ENCODE data around the gene SLC4A1AP. TPM values are rescaled to one million over a fixed set of nuclear protein-coding genes. Genes with fewer than 3 reads are reported as not detected.
A peak's percentile ranks its signal among the peaks of the same experiment; 100 is the strongest.

Gene SLC4A1AP, protein sequence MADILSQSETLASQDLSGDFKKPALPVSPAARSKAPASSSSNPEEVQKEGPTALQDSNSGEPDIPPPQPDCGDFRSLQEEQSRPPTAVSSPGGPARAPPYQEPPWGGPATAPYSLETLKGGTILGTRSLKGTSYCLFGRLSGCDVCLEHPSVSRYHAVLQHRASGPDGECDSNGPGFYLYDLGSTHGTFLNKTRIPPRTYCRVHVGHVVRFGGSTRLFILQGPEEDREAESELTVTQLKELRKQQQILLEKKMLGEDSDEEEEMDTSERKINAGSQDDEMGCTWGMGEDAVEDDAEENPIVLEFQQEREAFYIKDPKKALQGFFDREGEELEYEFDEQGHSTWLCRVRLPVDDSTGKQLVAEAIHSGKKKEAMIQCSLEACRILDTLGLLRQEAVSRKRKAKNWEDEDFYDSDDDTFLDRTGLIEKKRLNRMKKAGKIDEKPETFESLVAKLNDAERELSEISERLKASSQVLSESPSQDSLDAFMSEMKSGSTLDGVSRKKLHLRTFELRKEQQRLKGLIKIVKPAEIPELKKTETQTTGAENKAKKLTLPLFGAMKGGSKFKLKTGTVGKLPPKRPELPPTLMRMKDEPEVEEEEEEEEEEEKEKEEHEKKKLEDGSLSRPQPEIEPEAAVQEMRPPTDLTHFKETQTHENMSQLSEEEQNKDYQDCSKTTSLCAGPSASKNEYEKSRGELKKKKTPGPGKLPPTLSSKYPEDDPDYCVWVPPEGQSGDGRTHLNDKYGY
- 19.7 TPM for polyA plus RNA-seq (2013, experiment 1 of 2)
- polyA plus RNA-seq (2013, experiment 2 of 2) = 19.8 TPM

DNA sequence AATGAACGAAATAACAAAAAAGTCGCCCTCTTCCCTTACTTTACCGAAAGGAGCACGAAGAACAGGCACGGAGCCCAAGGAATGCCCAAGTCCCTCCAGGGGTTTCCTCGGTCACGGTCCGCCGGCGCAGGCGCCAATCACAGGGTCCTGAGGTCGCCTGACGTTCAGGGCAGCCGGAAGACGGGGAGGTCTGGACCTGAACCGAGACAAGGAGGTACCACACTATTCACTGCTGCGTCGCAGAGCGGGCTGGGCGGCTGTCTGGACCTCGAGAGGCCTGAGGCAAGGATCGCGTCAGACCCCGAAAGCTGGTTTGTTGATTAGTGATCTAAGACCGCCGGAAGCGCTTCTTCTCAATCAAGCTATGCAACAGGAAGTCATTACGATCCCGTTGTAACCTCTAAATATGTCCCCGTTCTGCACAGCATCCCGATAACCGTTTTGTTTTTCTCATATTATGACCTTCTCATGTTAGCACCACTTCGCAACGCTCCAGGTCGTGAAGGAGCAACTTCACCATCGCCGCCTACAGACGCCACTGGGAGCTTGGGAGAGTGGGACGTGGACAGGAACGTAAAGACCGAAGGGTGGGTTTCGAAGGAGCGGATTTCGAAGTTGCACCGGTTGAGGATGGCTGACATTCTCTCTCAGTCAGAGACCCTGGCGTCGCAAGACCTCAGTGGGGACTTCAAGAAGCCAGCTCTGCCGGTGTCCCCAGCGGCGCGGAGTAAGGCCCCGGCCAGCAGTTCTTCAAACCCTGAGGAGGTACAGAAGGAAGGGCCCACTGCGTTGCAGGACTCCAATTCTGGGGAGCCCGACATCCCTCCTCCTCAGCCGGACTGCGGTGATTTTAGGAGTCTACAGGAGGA is at the start of gene SLC4A1AP, which contains the start of gene SUPT7L:
Gene SLC4A1AP, plus strand, starts transcription at position 605 of the 869 bp plus-strand sequence. Its CDS starts 26 bp downstream, at position 631.
Gene SUPT7L, minus strand, starts transcription at position 330 of the 869 bp plus-strand sequence. CDS start 1,422 bp downstream, outside the sequence.
- no peak within 1 kb of the TSS for H2BK12ac ChIP-seq (ENCODE audit: low read length)
- no peaks in the 10 kb centered on the region for H3K9me3 ChIP-seq (replicated peaks in 1 of 2; ENCODE audit: control insufficient read depth in 2 of 2, insufficient read depth in 1 of 2, low read depth in 1 of 2, low read length in 2 of 2)
- H3K27me3 ChIP-seq (ENCODE audit: control insufficient read depth in 3 of 3, insufficient read depth in 3 of 3, low read depth in 1 of 3, low read length in 3 of 3) = no peaks in the 10 kb centered on the region
- DNase-seq (ENCODE audit: low spot score) = peak; percentile 92
- peaks cover 4% of the 10 kb centered on the region for H3K79me1 ChIP-seq (ENCODE audit: low read depth, low read length)
- H3K23ac ChIP-seq (ENCODE audit: low read depth, low read length, poor library complexity) = peak within 1 kb of the TSS; percentile 17
- H2BK5ac ChIP-seq (ENCODE audit: low read length) = peak within 1 kb of the TSS; percentile 0
- H2BK120ac ChIP-seq (ENCODE audit: low read depth, low read length) = peak within 1 kb of the TSS; percentile 85
- peaks cover 5 to 12% of the 10 kb centered on the region in 2 donors for H3K4me1 ChIP-seq (ENCODE audit: control insufficient read depth in 2 of 2, insufficient read depth in 1 of 2, low read depth in 1 of 2, low read length in 2 of 2)
- peak within 1 kb of the TSS; percentile 71 for H3K27ac ChIP-seq (replicated peaks; ENCODE audit: low read length)
- H4K91ac ChIP-seq (ENCODE audit: low read depth, low read length, poor library complexity) = no peak within 1 kb of the TSS
- H3K14ac ChIP-seq (ENCODE audit: low read length) = peak within 1 kb of the TSS; percentile 57
- H2BK15ac ChIP-seq (ENCODE audit: low read length) = no peak within 1 kb of the TSS
- WGBS, 2 donors (ENCODE audit: extremely low coverage in 2 of 2, insufficient read length in 2 of 2, insufficient replicate concordance in 1 of 2) = no CpG with 5 or more reads among the region's 56 CpGs
- H3K9ac ChIP-seq (ENCODE audit: low read depth, low read length, poor library complexity) = peak within 1 kb of the TSS; percentile 87
- peak within 1 kb of the TSS; percentile 94 for H4K8ac ChIP-seq (ENCODE audit: low read depth, low read length)
- peak within 1 kb of the TSS; percentile 72 for H2AK5ac ChIP-seq (ENCODE audit: low read depth, low read length)
- H3K36me3 ChIP-seq (replicated peaks in 1 of 2; ENCODE audit: control insufficient read depth in 2 of 2, insufficient read depth in 2 of 2, low read length in 2 of 2) = peaks cover 9 to 64% of the 10 kb centered on the region in 2 donors
- peak within 1 kb of the TSS; percentile 99 for H3K4me2 ChIP-seq (ENCODE audit: insufficient read depth, low read length, poor library complexity, severe bottlenecking)
- peak within 1 kb of the TSS; percentile 89 for H3K18ac ChIP-seq (ENCODE audit: low read length)
- H3K4ac ChIP-seq (ENCODE audit: low read length) = no peak within 1 kb of the TSS
- peak within 1 kb of the TSS; percentile 82 to 88 for H3K4me3 ChIP-seq (ENCODE audit: low read length in 2 of 2)
- H2AFZ ChIP-seq (ENCODE audit: low read length) = peak within 1 kb of the TSS; percentile 82

DNA sequence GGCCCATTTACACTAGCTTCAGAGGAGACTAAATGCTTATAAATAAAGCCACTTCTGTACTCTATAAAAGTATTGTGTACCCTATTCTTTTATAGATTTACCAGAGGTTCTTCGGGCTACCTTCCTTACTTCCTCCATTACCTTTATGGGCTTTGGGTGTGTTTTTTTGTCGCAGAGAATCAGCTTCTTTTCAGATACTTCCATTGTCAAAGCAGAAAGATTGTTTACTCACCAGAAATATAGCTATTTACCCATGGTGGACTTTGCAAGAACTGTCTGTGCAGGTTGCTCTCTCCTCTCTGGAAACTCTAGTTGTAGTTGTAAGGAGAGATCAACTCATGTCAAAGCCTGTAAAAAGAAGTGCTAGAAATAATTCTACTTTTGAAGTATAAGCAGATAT is 49.7 kb upstream of the SLC4A1AP start:
- Histone ChIP-seq H3K18ac (ENCODE audit: low read length) (no peak overlapping the region), H3K36me3 (replicated peaks in 1 of 2; ENCODE audit: control insufficient read depth in 2 of 2, insufficient read depth in 2 of 2, low read length in 2 of 2) (peaks cover 17 to 94% of the 10 kb centered on the region in 2 donors), H3K27ac (replicated peaks; ENCODE audit: low read length) (no peak overlapping the region), H3K9ac (ENCODE audit: low read depth, low read length, poor library complexity) (no peak overlapping the region), H3K4me1 (ENCODE audit: control insufficient read depth in 2 of 2, insufficient read depth in 1 of 2, low read depth in 1 of 2, low read length in 2 of 2) (no peaks in the 10 kb centered on the region), H2BK12ac (ENCODE audit: low read length) (no peak overlapping the region), H3K4me2 (ENCODE audit: insufficient read depth, low read length, poor library complexity, severe bottlenecking) (no peak overlapping the region), H2BK5ac (ENCODE audit: low read length) (no peak overlapping the region), H3K23ac (ENCODE audit: low read depth, low read length, poor library complexity) (no peak overlapping the region), H3K4me3 (ENCODE audit: low read length in 2 of 2) (no peak overlapping the region), H3K4ac (ENCODE audit: low read length) (no peak overlapping the region), H3K27me3 (ENCODE audit: control insufficient read depth in 3 of 3, insufficient read depth in 3 of 3, low read depth in 1 of 3, low read length in 3 of 3) (no peaks in the 10 kb centered on the region), H2AK5ac (ENCODE audit: low read depth, low read length) (no peak overlapping the region), H4K91ac (ENCODE audit: low read depth, low read length, poor library complexity) (no peak overlapping the region), H4K8ac (ENCODE audit: low read depth, low read length) (no peak overlapping the region), H2BK120ac (ENCODE audit: low read depth, low read length) (no peak overlapping the region), H3K9me3 (replicated peaks in 1 of 2; ENCODE audit: control insufficient read depth in 2 of 2, insufficient read depth in 1 of 2, low read depth in 1 of 2, low read length in 2 of 2) (no peaks in the 10 kb centered on the region), H2BK15ac (ENCODE audit: low read length) (no peak overlapping the region), H3K79me1 (ENCODE audit: low read depth, low read length) (no peaks in the 10 kb centered on the region), H3K14ac (ENCODE audit: low read length) (no peak overlapping the region), H2AFZ (ENCODE audit: low read length) (no peak overlapping the region)
- DNase-seq (ENCODE audit: low spot score) = no peak
- WGBS, 2 donors (ENCODE audit: extremely low coverage in 2 of 2, insufficient read length in 2 of 2, insufficient replicate concordance in 1 of 2) = no CpG with 5 or more reads among the region's 2 CpGs

- Histone ChIP-seq H3K4me3 (ENCODE audit: low read length in 2 of 2) (no peak overlapping the region), H3K36me3 (replicated peaks in 1 of 2; ENCODE audit: control insufficient read depth in 2 of 2, insufficient read depth in 2 of 2, low read length in 2 of 2) (peaks cover 18 to 94% of the 10 kb centered on the region in 2 donors), H2BK15ac (ENCODE audit: low read length) (no peak overlapping the region), H4K8ac (ENCODE audit: low read depth, low read length) (no peak overlapping the region), H2AK5ac (ENCODE audit: low read depth, low read length) (no peak overlapping the region), H2AFZ (ENCODE audit: low read length) (no peak overlapping the region), H2BK12ac (ENCODE audit: low read length) (no peak overlapping the region), H3K4ac (ENCODE audit: low read length) (no peak overlapping the region), H4K91ac (ENCODE audit: low read depth, low read length, poor library complexity) (no peak overlapping the region), H3K27ac (replicated peaks; ENCODE audit: low read length) (no peak overlapping the region), H3K27me3 (ENCODE audit: control insufficient read depth in 3 of 3, insufficient read depth in 3 of 3, low read depth in 1 of 3, low read length in 3 of 3) (no peaks in the 10 kb centered on the region), H3K9ac (ENCODE audit: low read depth, low read length, poor library complexity) (no peak overlapping the region), H3K9me3 (replicated peaks in 1 of 2; ENCODE audit: control insufficient read depth in 2 of 2, insufficient read depth in 1 of 2, low read depth in 1 of 2, low read length in 2 of 2) (no peaks in the 10 kb centered on the region), H3K4me1 (ENCODE audit: control insufficient read depth in 2 of 2, insufficient read depth in 1 of 2, low read depth in 1 of 2, low read length in 2 of 2) (no peaks in the 10 kb centered on the region), H2BK5ac (ENCODE audit: low read length) (no peak overlapping the region), H3K23ac (ENCODE audit: low read depth, low read length, poor library complexity) (no peak overlapping the region), H3K14ac (ENCODE audit: low read length) (no peak overlapping the region), H2BK120ac (ENCODE audit: low read depth, low read length) (no peak overlapping the region), H3K18ac (ENCODE audit: low read length) (no peak overlapping the region), H3K4me2 (ENCODE audit: insufficient read depth, low read length, poor library complexity, severe bottlenecking) (no peak overlapping the region), H3K79me1 (ENCODE audit: low read depth, low read length) (no peaks in the 10 kb centered on the region)
- no CpG with 5 or more reads among the region's 3 CpGs for WGBS, 2 donors (ENCODE audit: extremely low coverage in 2 of 2, insufficient read length in 2 of 2, insufficient replicate concordance in 1 of 2)
- no peak for DNase-seq (ENCODE audit: low spot score)
These were observed 48.4 kb upstream of the SLC4A1AP start for GRCh38 chr2:27615316-27615715.

Measured in neuronal stem cell (in vitro differentiated cells).